ENCODE data around the gene ARAF. TPM values are rescaled to one million over a fixed set of nuclear protein-coding genes. Genes with fewer than 3 reads are reported as not detected.

Gene ARAF
- total RNA-seq, 2 donors from 2014 or later = 132 to 140 TPM

- ATAC-seq (no peak), DNase-seq (no peak)
- no peaks in the 10 kb centered on the region for H3K9me3 ChIP-seq (ENCODE audit: control insufficient read depth, low read length, poor library complexity, severe bottlenecking)
- Mint-ChIP-seq H3K4me3 (no peak overlapping the region), H3K27ac (no peak overlapping the region), H3K36me3 (ENCODE audit: low read depth) (no peaks in the 10 kb centered on the region), H3K4me1 (no peaks in the 10 kb centered on the region), H3K27me3 (no peaks in the 10 kb centered on the region)
These were observed 44.0 kb downstream of the ARAF start for GRCh38 chrX:47605024-47605423.

- DNase-seq = no peak
- no peaks in the 10 kb centered on the region for H3K27me3 Mint-ChIP-seq
These were observed 46.1 kb downstream of the ARAF start for GRCh38 chrX:47607091-47607490.

GRCh38 chrX:47608130-47608810 lies 47.3 kb downstream of the ARAF start:
- Mint-ChIP-seq H3K4me3 (no peak overlapping the region), H3K27ac (no peak overlapping the region)
- H3K9me3 ChIP-seq (ENCODE audit: control insufficient read depth, low read length, poor library complexity, severe bottlenecking) = no peaks in the 10 kb centered on the region

More at GRCh38 chrX:47607091-47607490, 46.1 kb downstream of the ARAF start:
- H3K27ac Mint-ChIP-seq = no peak overlapping the region
- no peaks in the 10 kb centered on the region for H3K9me3 ChIP-seq (ENCODE audit: control insufficient read depth, low read length, poor library complexity, severe bottlenecking)
- no peaks in the 10 kb centered on the region for H3K36me3 Mint-ChIP-seq (ENCODE audit: low read depth)
- H3K4me3 Mint-ChIP-seq = no peak overlapping the region
- ATAC-seq = no peak
- H3K4me1 Mint-ChIP-seq = no peaks in the 10 kb centered on the region

GRCh38 chrX:47610511-47610910 lies 49.5 kb downstream of the ARAF start:
- Mint-ChIP-seq H3K4me1 (no peaks in the 10 kb centered on the region), H3K27me3 (no peaks in the 10 kb centered on the region), H3K27ac (no peak overlapping the region), H3K4me3 (no peak overlapping the region), H3K36me3 (ENCODE audit: low read depth) (no peaks in the 10 kb centered on the region)
- DNase-seq (no peak), ATAC-seq (no peak)
- H3K9me3 ChIP-seq (ENCODE audit: control insufficient read depth, low read length, poor library complexity, severe bottlenecking) = no peaks in the 10 kb centered on the region

More at GRCh38 chrX:47608130-47608810, 47.3 kb downstream of the ARAF start:
- ATAC-seq = no peak
- DNase-seq = no peak
- no peaks in the 10 kb centered on the region for H3K4me1 Mint-ChIP-seq
- no peaks in the 10 kb centered on the region for H3K36me3 Mint-ChIP-seq (ENCODE audit: low read depth)
- H3K27me3 Mint-ChIP-seq = no peaks in the 10 kb centered on the region

DNA sequence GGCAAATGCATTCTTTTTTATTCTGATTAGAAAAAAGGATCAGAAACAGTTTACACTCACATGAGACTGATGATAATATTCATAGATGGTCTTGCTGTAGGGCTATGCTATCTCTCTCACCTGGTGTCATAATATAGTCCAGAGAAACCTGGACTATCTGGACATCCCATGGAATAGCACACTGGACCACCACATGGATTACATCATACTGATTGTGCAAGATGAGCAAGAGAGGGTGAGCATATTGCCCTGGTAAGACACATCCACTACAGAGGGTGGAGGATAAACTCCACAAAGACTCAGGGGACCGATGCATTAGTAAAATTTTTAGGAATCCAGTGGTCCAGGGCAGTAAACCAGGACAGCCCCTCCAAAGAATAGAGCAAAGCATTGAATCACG lies 50.5 kb downstream of the ARAF start:
- no peaks in the 10 kb centered on the region for H3K36me3 Mint-ChIP-seq (ENCODE audit: low read depth)
- no peak overlapping the region for H3K27ac Mint-ChIP-seq
- no peak overlapping the region for H3K4me3 Mint-ChIP-seq
- no peaks in the 10 kb centered on the region for H3K4me1 Mint-ChIP-seq
- no peak for DNase-seq
- H3K9me3 ChIP-seq (ENCODE audit: control insufficient read depth, low read length, poor library complexity, severe bottlenecking) = no peaks in the 10 kb centered on the region
- no peak for ATAC-seq
- H3K27me3 Mint-ChIP-seq = no peaks in the 10 kb centered on the region

GRCh38 chrX:47611926-47612325 lies 50.9 kb downstream of the ARAF start:
- Mint-ChIP-seq H3K27ac (peak overlapping the region; percentile 49), H3K4me3 (no peak overlapping the region), H3K27me3 (no peaks in the 10 kb centered on the region), H3K4me1 (peaks cover 2% of the 10 kb centered on the region), H3K36me3 (ENCODE audit: low read depth) (no peaks in the 10 kb centered on the region)
- no peaks in the 10 kb centered on the region for H3K9me3 ChIP-seq (ENCODE audit: control insufficient read depth, low read length, poor library complexity, severe bottlenecking)
- ATAC-seq (no peak), DNase-seq (no peak)

- no peak for ATAC-seq
- Mint-ChIP-seq H3K36me3 (ENCODE audit: low read depth) (no peaks in the 10 kb centered on the region), H3K4me3 (no peak overlapping the region), H3K27ac (peak overlapping the region; percentile 49), H3K4me1 (peaks cover 2% of the 10 kb centered on the region), H3K27me3 (no peaks in the 10 kb centered on the region)
- H3K9me3 ChIP-seq (ENCODE audit: control insufficient read depth, low read length, poor library complexity, severe bottlenecking) = no peaks in the 10 kb centered on the region
- no peak for DNase-seq
These were observed 51.4 kb downstream of the ARAF start for GRCh38 chrX:47612418-47612817.

- ATAC-seq (no peak), DNase-seq (no peak)
- H3K4me1 Mint-ChIP-seq = peaks cover 2% of the 10 kb centered on the region
These were observed 52.1 kb downstream of the ARAF start for GRCh38 chrX:47613082-47613481.

DNA sequence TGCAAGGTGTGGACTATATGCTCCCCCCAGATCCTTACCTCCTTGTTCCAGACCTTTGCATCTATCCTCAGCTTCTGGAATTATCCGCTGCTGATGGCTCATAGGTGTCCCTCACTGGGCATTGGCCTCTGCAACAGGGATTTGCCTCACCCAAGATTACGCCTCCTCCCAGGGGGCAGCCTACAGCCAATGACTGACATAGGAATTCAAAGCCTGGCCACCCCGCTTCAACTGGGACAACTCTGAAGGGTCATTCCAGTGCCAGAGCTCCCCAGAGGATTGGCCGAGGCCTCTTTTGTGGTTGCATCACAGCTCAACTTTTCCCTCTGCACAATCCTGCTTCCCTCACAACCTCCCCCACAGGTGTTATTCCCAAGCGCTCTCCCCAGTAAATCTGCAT lies 53.6 kb downstream of the ARAF start:
- no peak for DNase-seq
- Mint-ChIP-seq H3K27ac (no peak overlapping the region), H3K4me3 (no peak overlapping the region), H3K36me3 (ENCODE audit: low read depth) (no peaks in the 10 kb centered on the region), H3K27me3 (no peaks in the 10 kb centered on the region), H3K4me1 (peaks cover 2% of the 10 kb centered on the region)
- no peaks in the 10 kb centered on the region for H3K9me3 ChIP-seq (ENCODE audit: control insufficient read depth, low read length, poor library complexity, severe bottlenecking)
- ATAC-seq = no peak

More at GRCh38 chrX:47613082-47613481, 52.1 kb downstream of the ARAF start:
- H3K27ac Mint-ChIP-seq = no peak overlapping the region
- no peak overlapping the region for H3K4me3 Mint-ChIP-seq
- H3K9me3 ChIP-seq (ENCODE audit: control insufficient read depth, low read length, poor library complexity, severe bottlenecking) = no peaks in the 10 kb centered on the region
- no peaks in the 10 kb centered on the region for H3K36me3 Mint-ChIP-seq (ENCODE audit: low read depth)
- no peaks in the 10 kb centered on the region for H3K27me3 Mint-ChIP-seq

DNA sequence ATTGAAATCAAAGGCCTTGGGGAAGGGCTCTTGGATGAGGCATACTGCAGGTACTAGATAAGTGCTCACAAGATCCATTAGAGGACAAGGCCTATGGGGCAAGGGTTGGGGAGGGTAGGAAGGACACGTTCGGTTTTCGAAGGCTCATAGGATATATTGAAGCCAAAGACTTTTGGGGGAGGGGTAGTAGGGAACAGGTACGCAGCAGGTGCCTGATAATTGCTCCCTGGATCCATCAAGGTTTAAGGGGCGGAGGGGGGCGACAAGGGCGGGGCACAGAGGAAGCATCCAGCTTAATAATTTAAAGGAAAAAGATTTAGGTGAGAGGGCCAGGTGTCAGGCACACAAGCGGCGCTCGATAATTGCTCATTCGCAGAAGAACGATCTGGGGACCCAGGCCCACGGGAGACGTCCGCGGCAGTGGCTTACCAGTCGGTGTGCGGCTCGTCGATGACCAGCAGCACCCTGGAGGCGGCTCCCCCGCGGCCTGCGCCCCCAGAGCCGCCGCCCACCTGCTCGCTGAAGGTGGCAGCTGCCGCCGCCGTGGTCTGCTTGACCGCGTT lies 58.0 kb downstream of the ARAF start:
- H3K9me3 ChIP-seq (ENCODE audit: control insufficient read depth, low read length, poor library complexity, severe bottlenecking) = no peaks in the 10 kb centered on the region
- Mint-ChIP-seq H3K27me3 (no peaks in the 10 kb centered on the region), H3K4me3 (peak overlapping the region; percentile 64), H3K4me1 (peaks cover 4% of the 10 kb centered on the region), H3K27ac (no peak overlapping the region), H3K36me3 (ENCODE audit: low read depth) (no peaks in the 10 kb centered on the region)
- no peak for DNase-seq
- no peak for ATAC-seq

DNA sequence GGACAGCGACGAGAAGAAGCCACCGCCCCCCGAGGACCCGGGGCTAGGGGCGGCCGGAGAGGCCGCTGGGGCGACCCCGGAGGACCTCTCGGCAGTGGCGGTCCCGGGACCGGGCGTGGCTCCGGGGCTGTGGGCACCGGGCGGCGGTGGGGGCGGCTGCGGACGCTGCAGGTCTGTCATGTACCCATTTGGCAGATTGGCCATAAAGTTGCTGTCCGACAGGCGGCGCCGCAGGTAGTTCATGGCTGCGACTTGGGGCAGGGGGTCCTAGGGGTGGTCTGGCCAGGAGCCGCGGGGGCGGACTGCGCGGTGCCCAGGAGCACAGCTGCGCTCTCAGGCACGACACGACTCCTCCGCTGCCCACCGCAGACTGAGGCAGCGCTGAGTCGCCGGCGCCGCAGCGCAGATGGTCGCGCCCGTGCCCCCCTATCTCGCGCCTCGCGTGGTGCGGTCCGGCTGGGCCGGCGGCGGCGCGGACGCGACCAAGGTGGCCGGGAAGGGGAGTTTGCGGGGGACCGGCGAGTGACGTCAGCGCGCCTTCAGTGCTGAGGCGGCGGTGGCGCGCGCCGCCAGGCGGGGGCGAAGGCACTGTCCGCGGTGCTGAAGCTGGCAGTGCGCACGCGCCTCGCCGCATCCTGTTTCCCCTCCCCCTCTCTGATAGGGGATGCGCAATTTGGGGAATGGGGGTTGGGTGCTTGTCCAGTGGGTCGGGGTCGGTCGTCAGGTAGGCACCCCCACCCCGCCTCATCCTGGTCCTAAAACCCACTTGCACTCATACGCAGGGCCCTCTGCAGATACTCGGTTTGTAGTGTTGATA lies 58.7 kb downstream of the ARAF start, which contains the start of gene SYN1:
Gene SYN1, minus strand, starts transcription at position 372 of the 817 bp plus-strand sequence. Its CDS starts 129 bp downstream, at position 243.
- no peaks in the 10 kb centered on the region for H3K27me3 Mint-ChIP-seq
- peak within 1 kb of the TSS; percentile 11 for H3K27ac Mint-ChIP-seq

GRCh38 chrX:47620303-47620685 lies 59.3 kb downstream of the ARAF start:
- H3K4me1 Mint-ChIP-seq = peaks cover 6% of the 10 kb centered on the region
- peak overlapping the region; percentile 11 for H3K27ac Mint-ChIP-seq
- no peaks in the 10 kb centered on the region for H3K9me3 ChIP-seq (ENCODE audit: control insufficient read depth, low read length, poor library complexity, severe bottlenecking)
- no peaks in the 10 kb centered on the region for H3K36me3 Mint-ChIP-seq (ENCODE audit: low read depth)
- H3K4me3 Mint-ChIP-seq = peak overlapping the region; percentile 31
- H3K27me3 Mint-ChIP-seq = no peaks in the 10 kb centered on the region
- ATAC-seq (no peak), DNase-seq (no peak)

More for the DNA sequence above, 58.7 kb downstream of the ARAF start, which contains the start of gene SYN1:
- ATAC-seq (peak; percentile 90), DNase-seq (peak; percentile 69 to 74 (median 72))
- Mint-ChIP-seq H3K4me3 (peak within 1 kb of the TSS; percentile 64), H3K36me3 (ENCODE audit: low read depth) (no peaks in the 10 kb centered on the region), H3K4me1 (peaks cover 6% of the 10 kb centered on the region)
- no peaks in the 10 kb centered on the region for H3K9me3 ChIP-seq (ENCODE audit: control insufficient read depth, low read length, poor library complexity, severe bottlenecking)
